NOMO-1 treated with DMSO at 0.1 percent for 48 hours (cell line): ENCODE results near the gene UBE2E2.
A peak's percentile ranks its signal among the peaks of the same experiment; 100 is the strongest.
"Not testable (repeated sequence)": the region's sequence is repeated elsewhere in the genome, so short reads cannot be mapped to it uniquely, and the experiment has no call there.

Experiments
- DNase-seq: peaks from one replicate; lab custom pipeline; 2025; ENCODE audit not compliant: unreplicated experiment; lab: John Stamatoyannopoulos, UW

Gene UBE2E2

GRCh38 chr3:23320586-23321570 lies 117.8 kb downstream of the UBE2E2 start:
- DNase-seq: no peak

- DNase-seq: peak; percentile 71
These were observed 121.6 kb downstream of the UBE2E2 start for GRCh38 chr3:23324745-23325144.

GRCh38 chr3:23325466-23326065 lies 122.4 kb downstream of the UBE2E2 start:
- DNase-seq: no peak

GRCh38 chr3:23329471-23330105 lies 126.5 kb downstream of the UBE2E2 start:
- DNase-seq: peak; percentile 57

- no peak for DNase-seq
These were observed 127.4 kb downstream of the UBE2E2 start for GRCh38 chr3:23330568-23330967.

GRCh38 chr3:23331141-23331935 lies 128.2 kb downstream of the UBE2E2 start:
- DNase-seq: no peak

- DNase-seq: no peak
These were observed 130.5 kb downstream of the UBE2E2 start for GRCh38 chr3:23333633-23334032.

GRCh38 chr3:23336853-23337252 lies 133.7 kb downstream of the UBE2E2 start:
- not testable (repeated sequence) for DNase-seq

- DNase-seq: peak; percentile 73
These were observed 138.2 kb downstream of the UBE2E2 start for GRCh38 chr3:23341147-23341838.

- DNase-seq: no peak
These were observed 139.2 kb downstream of the UBE2E2 start for GRCh38 chr3:23342343-23342742.

GRCh38 chr3:23343509-23343908 lies 140.4 kb downstream of the UBE2E2 start:
- DNase-seq: no peak

GRCh38 chr3:23344886-23345285 lies 141.8 kb downstream of the UBE2E2 start:
- no peak for DNase-seq

GRCh38 chr3:23349444-23349843 lies 146.3 kb downstream of the UBE2E2 start:
- DNase-seq: not testable (repeated sequence)

GRCh38 chr3:23356169-23356568 lies 153.0 kb downstream of the UBE2E2 start:
- DNase-seq: no peak

GRCh38 chr3:23356923-23357322 lies 153.8 kb downstream of the UBE2E2 start:
- DNase-seq: no peak

GRCh38 chr3:23359116-23359515 lies 156.0 kb downstream of the UBE2E2 start:
- DNase-seq: no peak

GRCh38 chr3:23365066-23365465 lies 161.9 kb downstream of the UBE2E2 start:
- no peak for DNase-seq

- no peak for DNase-seq
These were observed 165.6 kb downstream of the UBE2E2 start for GRCh38 chr3:23368731-23369130.

- no peak for DNase-seq
These were observed 169.2 kb downstream of the UBE2E2 start for GRCh38 chr3:23372285-23372684.

GRCh38 chr3:23376516-23377248 lies 173.6 kb downstream of the UBE2E2 start:
- DNase-seq: no peak
